HepG2 (cell line): ENCODE results near the gene CIAO2B. TPM values are rescaled to one million over a fixed set of nuclear protein-coding genes. Genes with fewer than 3 reads are reported as not detected.

Experiments
- GMEB2 ChIP-seq: IDR thresholded peaks from 2 replicates; pipeline ENCODE4 v1.6.1; 2016; ENCODE audit warnings: missing biosample characterization, missing genetic modification reagents, low read depth
- MAX ChIP-seq: IDR thresholded peaks from 2 replicates; pipeline ENCODE4 v1.6.1; 2012; ENCODE audit warnings: inconsistent platforms
- NFYB ChIP-seq: sonication (generic); formaldehyde crosslinking; IDR thresholded peaks from 2 replicates; pipeline ENCODE4 v1.4.0; 2020; ENCODE audit warnings: missing genetic modification reagents
- RARG ChIP-seq: sonication (generic); formaldehyde crosslinking; IDR thresholded peaks from 2 replicates; pipeline ENCODE4 v1.4.0; 2020; ENCODE audit warnings: low read depth, mild to moderate bottlenecking, missing genetic modification reagents
- SMYD3 ChIP-seq: sonication (generic); formaldehyde crosslinking; IDR thresholded peaks from 2 replicates; pipeline ENCODE4 v1.8.1; 2023; ENCODE audit warnings: mild to moderate bottlenecking, missing genetic modification reagents
- STAT6 ChIP-seq: sonication (generic); formaldehyde crosslinking; IDR thresholded peaks from 2 replicates; pipeline ENCODE4 v1.4.0; 2020; ENCODE audit warnings: missing genetic modification reagents, mild to moderate bottlenecking, borderline replicate concordance
- TCF12 ChIP-seq, 2 experiments: fragments of 450-650 bp in 1 of 2; sonication (generic) in 1 of 2; formaldehyde crosslinking in 1 of 2; IDR thresholded peaks; 2 replicates each; pipeline versions ENCODE4 v1.6.1 to v1.8.0; 2017 to 2022; ENCODE audit warnings: antibody characterized with exemption in 1 of 2, mild to moderate bottlenecking in 1 of 2, missing genetic modification reagents in 1 of 2, moderate library complexity in 1 of 2
- TFAP4 ChIP-seq: sonication (generic); IDR thresholded peaks from 2 replicates; pipeline ENCODE4 v1.6.1; 2016; ENCODE audit warnings: low read depth, borderline replicate concordance
- ZBTB8A ChIP-seq: sonication (generic); formaldehyde crosslinking; IDR thresholded peaks from 2 replicates; pipeline ENCODE4 v1.4.0; 2020; ENCODE audit warnings: mild to moderate bottlenecking, low read depth, missing genetic modification reagents, borderline replicate concordance
- ZFP1 ChIP-seq: IDR thresholded peaks from 2 replicates; pipeline ENCODE4 v1.6.1; 2016
- ZFYVE20 ChIP-seq: sonication (generic); formaldehyde crosslinking; IDR thresholded peaks from 2 replicates; pipeline ENCODE4 v1.8.0; 2023; ENCODE audit warnings: low read depth, mild to moderate bottlenecking, moderate library complexity, missing genetic modification reagents, borderline replicate concordance
- ZHX1 ChIP-seq: sonication (generic); formaldehyde crosslinking; IDR thresholded peaks from 2 replicates; pipeline ENCODE4 v1.8.1; 2022; ENCODE audit warnings: low read depth, mild to moderate bottlenecking, missing genetic modification reagents
- ZNF512B ChIP-seq: sonication (generic); formaldehyde crosslinking; IDR thresholded peaks from 2 replicates; pipeline ENCODE4 v1.5.1; 2020; ENCODE audit warnings: missing genetic modification reagents, mild to moderate bottlenecking, borderline replicate concordance
- ZNF577 ChIP-seq: sonication (generic); formaldehyde crosslinking; IDR thresholded peaks from 2 replicates; pipeline ENCODE4 v1.4.0; 2020; ENCODE audit warnings: mild to moderate bottlenecking, low read depth, missing genetic modification reagents, borderline replicate concordance
- ZNF704 ChIP-seq: sonication (generic); formaldehyde crosslinking; IDR thresholded peaks from 2 replicates; pipeline ENCODE4 v1.8.1; 2023; ENCODE audit warnings: mild to moderate bottlenecking, inconsistent platforms, moderate library complexity, missing genetic modification reagents, borderline replicate concordance
- ZNF720 ChIP-seq: sonication (generic); formaldehyde crosslinking; IDR thresholded peaks from 2 replicates; pipeline ENCODE4 v1.4.0; 2020; ENCODE audit warnings: missing genetic modification reagents
- polyA plus RNA-seq, 8 experiments: library from polyadenylated mRNA; depleted of rRNA in 3 of 8; stranded (reverse) in 7 of 8; unstranded in 1 of 8; fragments of >200 nt; fragmentation: Illumina TruSeq in 4 of 8; extraction: Trizol in 4 of 8; gene quantifications; 2 replicates each; pipeline versions ENCODE4 v1.2.1 to v1.2.3, GENCODE V29; 2011 to 2016; ENCODE audit warnings: low read depth in 4 of 8, missing spikeins in 1 of 8, mixed read lengths in 1 of 8; ENCODE audit not compliant: insufficient read depth in 1 of 8
- total RNA-seq, 5 experiments: library from RNA; depleted of rRNA; stranded (reverse); fragments of >200 nt; fragmentation: Illumina TruSeq; extraction: Trizol; gene quantifications; 2 replicates each; pipeline ENCODE4 v1.2.3, GENCODE V29; 2016; ENCODE audit warnings: low read depth in 1 of 5

CIAO2B gene
- total and polyA plus RNA-seq, 2 of the 13 experiments (the other 11 are each of a cell fraction or from before 2014, with no cell fraction given) = 157 to 293 TPM

- no peak for TF ChIP-seq ZHX1
- TF ChIP-seq ZBTB8A = no peak
- TF ChIP-seq GMEB2 (CRISPR knock-in tag) = no peak
- no peak for TF ChIP-seq STAT6 (CRISPR knock-in tag)
- no peak for TF ChIP-seq TCF12 (IDR thresholded peaks at IDR 0.05)
- TF ChIP-seq TCF12 (CRISPR knock-in tag; IDR thresholded peaks at IDR 0.05) = no peak
- no peak for TF ChIP-seq ZNF577 (CRISPR knock-in tag)
- TF ChIP-seq TFAP4 = no peak
- no peak for TF ChIP-seq RARG (CRISPR knock-in tag)
- no peak for TF ChIP-seq ZNF512B
- TF ChIP-seq NFYB (CRISPR knock-in tag) = 0 out of 2 replicates have a peak, but pooled peaks have one; percentile 31
- TF ChIP-seq ZNF720 (CRISPR knock-in tag) = no peak
- no peak for TF ChIP-seq ZFP1
- no peak for TF ChIP-seq ZNF704 (CRISPR knock-in tag)
- TF ChIP-seq SMYD3 = no peak
- no peak for TF ChIP-seq ZFYVE20 (CRISPR knock-in tag)
- TF ChIP-seq MAX = no peak
Observed at GRCh38 chr16:66954097-66954659, 20.0 kb upstream of the CIAO2B start (continued).
